ENCODE data around the gene AGAP3.

GRCh38 chr7:151115836-151116418 is 29.7 kb downstream of the AGAP3 start:
- TF ChIP-seq, protein P1, sequence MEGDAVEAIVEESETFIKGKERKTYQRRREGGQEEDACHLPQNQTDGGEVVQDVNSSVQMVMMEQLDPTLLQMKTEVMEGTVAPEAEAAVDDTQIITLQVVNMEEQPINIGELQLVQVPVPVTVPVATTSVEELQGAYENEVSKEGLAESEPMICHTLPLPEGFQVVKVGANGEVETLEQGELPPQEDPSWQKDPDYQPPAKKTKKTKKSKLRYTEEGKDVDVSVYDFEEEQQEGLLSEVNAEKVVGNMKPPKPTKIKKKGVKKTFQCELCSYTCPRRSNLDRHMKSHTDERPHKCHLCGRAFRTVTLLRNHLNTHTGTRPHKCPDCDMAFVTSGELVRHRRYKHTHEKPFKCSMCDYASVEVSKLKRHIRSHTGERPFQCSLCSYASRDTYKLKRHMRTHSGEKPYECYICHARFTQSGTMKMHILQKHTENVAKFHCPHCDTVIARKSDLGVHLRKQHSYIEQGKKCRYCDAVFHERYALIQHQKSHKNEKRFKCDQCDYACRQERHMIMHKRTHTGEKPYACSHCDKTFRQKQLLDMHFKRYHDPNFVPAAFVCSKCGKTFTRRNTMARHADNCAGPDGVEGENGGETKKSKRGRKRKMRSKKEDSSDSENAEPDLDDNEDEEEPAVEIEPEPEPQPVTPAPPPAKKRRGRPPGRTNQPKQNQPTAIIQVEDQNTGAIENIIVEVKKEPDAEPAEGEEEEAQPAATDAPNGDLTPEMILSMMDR (IDR thresholded peaks at IDR 0.05) = no peak
- no peak for TF ChIP-seq POLR2A (IDR thresholded peaks at IDR 0.05)

Data from uterus (tissue), 2 donors.